ENCODE results near the gene FGD4.

FGD4 gene

GRCh38 chr12:32587581-32588495, 188.5 kb downstream of the FGD4 start:
- H3K4me3 ChIP-seq (ENCODE audit: low read length), result no peak overlapping the region
- H2AFZ ChIP-seq (ENCODE audit: low read depth, low read length), result no peak overlapping the region
- peaks cover 7% of the 10 kb centered on the region for H3K4me1 ChIP-seq (ENCODE audit: insufficient read depth, low read length)
- H3K27me3 ChIP-seq (ENCODE audit: insufficient read depth, low read length), result no peaks in the 10 kb centered on the region
- peaks cover 22% of the 10 kb centered on the region for H3K36me3 ChIP-seq (ENCODE audit: insufficient read depth, low read length)
- no peaks in the 10 kb centered on the region for H3K9me3 ChIP-seq (ENCODE audit: low read length)

GRCh38 chr12:32588604-32589003, 189.2 kb downstream of the FGD4 start:
- Histone ChIP-seq H3K4me1 (ENCODE audit: insufficient read depth, low read length) (peaks cover 2% of the 10 kb centered on the region), H3K27me3 (ENCODE audit: insufficient read depth, low read length) (no peaks in the 10 kb centered on the region), H3K9me3 (ENCODE audit: low read length) (no peaks in the 10 kb centered on the region), H3K4me3 (ENCODE audit: low read length) (no peak overlapping the region), H2AFZ (ENCODE audit: low read depth, low read length) (no peak overlapping the region), H3K36me3 (ENCODE audit: insufficient read depth, low read length) (peaks cover 26% of the 10 kb centered on the region)

- Histone ChIP-seq H3K4me1 (ENCODE audit: insufficient read depth, low read length) (peaks cover 2% of the 10 kb centered on the region), H2AFZ (ENCODE audit: low read depth, low read length) (no peak overlapping the region), H3K27me3 (ENCODE audit: insufficient read depth, low read length) (no peaks in the 10 kb centered on the region), H3K9me3 (ENCODE audit: low read length) (peaks cover 4% of the 10 kb centered on the region), H3K4me3 (ENCODE audit: low read length) (no peak overlapping the region), H3K36me3 (ENCODE audit: insufficient read depth, low read length) (peaks cover 29% of the 10 kb centered on the region)
These were observed 190.0 kb downstream of the FGD4 start for GRCh38 chr12:32589165-32589865.

GRCh38 chr12:32595251-32595650, 195.9 kb downstream of the FGD4 start:
- Histone ChIP-seq H3K9me3 (ENCODE audit: low read length) (peaks cover 6% of the 10 kb centered on the region), H3K4me3 (ENCODE audit: low read length) (no peak overlapping the region), H3K27me3 (ENCODE audit: insufficient read depth, low read length) (no peaks in the 10 kb centered on the region), H3K36me3 (ENCODE audit: insufficient read depth, low read length) (peaks cover 38% of the 10 kb centered on the region), H3K4me1 (ENCODE audit: insufficient read depth, low read length) (peaks cover 10% of the 10 kb centered on the region), H2AFZ (ENCODE audit: low read depth, low read length) (no peak overlapping the region)

- Histone ChIP-seq H2AFZ (ENCODE audit: low read depth, low read length) (no peak overlapping the region), H3K27me3 (ENCODE audit: insufficient read depth, low read length) (no peaks in the 10 kb centered on the region), H3K36me3 (ENCODE audit: insufficient read depth, low read length) (peaks cover 38% of the 10 kb centered on the region), H3K9me3 (ENCODE audit: low read length) (peaks cover 6% of the 10 kb centered on the region), H3K4me3 (ENCODE audit: low read length) (no peak overlapping the region), H3K4me1 (ENCODE audit: insufficient read depth, low read length) (peaks cover 10% of the 10 kb centered on the region)
These were observed 196.7 kb downstream of the FGD4 start for GRCh38 chr12:32596030-32596429.

GRCh38 chr12:32598688-32599087, 199.3 kb downstream of the FGD4 start:
- H2AFZ ChIP-seq (ENCODE audit: low read depth, low read length), result no peak overlapping the region
- no peaks in the 10 kb centered on the region for H3K27me3 ChIP-seq (ENCODE audit: insufficient read depth, low read length)
- H3K9me3 ChIP-seq (ENCODE audit: low read length), result peaks cover 6% of the 10 kb centered on the region
- H3K4me1 ChIP-seq (ENCODE audit: insufficient read depth, low read length), result peaks cover 9% of the 10 kb centered on the region
- H3K36me3 ChIP-seq (ENCODE audit: insufficient read depth, low read length), result peaks cover 51% of the 10 kb centered on the region
- H3K4me3 ChIP-seq (ENCODE audit: low read length), result no peak overlapping the region

GRCh38 chr12:32600681-32601080, 201.3 kb downstream of the FGD4 start:
- peaks cover 2% of the 10 kb centered on the region for H3K9me3 ChIP-seq (ENCODE audit: low read length)
- peaks cover 50% of the 10 kb centered on the region for H3K36me3 ChIP-seq (ENCODE audit: insufficient read depth, low read length)
- H3K4me3 ChIP-seq (ENCODE audit: low read length), result no peak overlapping the region
- H2AFZ ChIP-seq (ENCODE audit: low read depth, low read length), result no peak overlapping the region
- H3K27me3 ChIP-seq (ENCODE audit: insufficient read depth, low read length), result no peaks in the 10 kb centered on the region
- H3K4me1 ChIP-seq (ENCODE audit: insufficient read depth, low read length), result peaks cover 8% of the 10 kb centered on the region

- H3K27me3 ChIP-seq (ENCODE audit: insufficient read depth, low read length), result no peaks in the 10 kb centered on the region
- peaks cover 58% of the 10 kb centered on the region for H3K36me3 ChIP-seq (ENCODE audit: insufficient read depth, low read length)
- H3K4me3 ChIP-seq (ENCODE audit: low read length), result no peak overlapping the region
- no peak overlapping the region for H2AFZ ChIP-seq (ENCODE audit: low read depth, low read length)
- H3K4me1 ChIP-seq (ENCODE audit: insufficient read depth, low read length), result no peaks in the 10 kb centered on the region
- peaks cover 2% of the 10 kb centered on the region for H3K9me3 ChIP-seq (ENCODE audit: low read length)
These were observed 203.7 kb downstream of the FGD4 start for GRCh38 chr12:32603071-32603470.

- H3K36me3 ChIP-seq (ENCODE audit: insufficient read depth, low read length), result peaks cover 54% of the 10 kb centered on the region
- H3K9me3 ChIP-seq (ENCODE audit: low read length), result peaks cover under 1% of the 10 kb centered on the region
- no peaks in the 10 kb centered on the region for H3K4me1 ChIP-seq (ENCODE audit: insufficient read depth, low read length)
- H3K27me3 ChIP-seq (ENCODE audit: insufficient read depth, low read length), result no peaks in the 10 kb centered on the region
- H3K4me3 ChIP-seq (ENCODE audit: low read length), result no peak overlapping the region
- no peak overlapping the region for H2AFZ ChIP-seq (ENCODE audit: low read depth, low read length)
These were observed 204.5 kb downstream of the FGD4 start for GRCh38 chr12:32603858-32604257.

GRCh38 chr12:32604565-32604964, 205.2 kb downstream of the FGD4 start:
- no peaks in the 10 kb centered on the region for H3K9me3 ChIP-seq (ENCODE audit: low read length)
- H3K27me3 ChIP-seq (ENCODE audit: insufficient read depth, low read length), result no peaks in the 10 kb centered on the region
- H3K4me3 ChIP-seq (ENCODE audit: low read length), result no peak overlapping the region
- H3K4me1 ChIP-seq (ENCODE audit: insufficient read depth, low read length), result peaks cover 2% of the 10 kb centered on the region
- H3K36me3 ChIP-seq (ENCODE audit: insufficient read depth, low read length), result peaks cover 53% of the 10 kb centered on the region
- H2AFZ ChIP-seq (ENCODE audit: low read depth, low read length), result no peak overlapping the region

- Histone ChIP-seq H3K9me3 (ENCODE audit: low read length) (no peaks in the 10 kb centered on the region), H3K36me3 (ENCODE audit: insufficient read depth, low read length) (peaks cover 54% of the 10 kb centered on the region), H3K27me3 (ENCODE audit: insufficient read depth, low read length) (no peaks in the 10 kb centered on the region), H3K4me3 (ENCODE audit: low read length) (no peak overlapping the region), H3K4me1 (ENCODE audit: insufficient read depth, low read length) (peaks cover 3% of the 10 kb centered on the region), H2AFZ (ENCODE audit: low read depth, low read length) (no peak overlapping the region)
These were observed 206.2 kb downstream of the FGD4 start for GRCh38 chr12:32605326-32606095.

GRCh38 chr12:32606443-32606842, 207.1 kb downstream of the FGD4 start:
- Histone ChIP-seq H2AFZ (ENCODE audit: low read depth, low read length) (no peak overlapping the region), H3K4me1 (ENCODE audit: insufficient read depth, low read length) (peaks cover 3% of the 10 kb centered on the region), H3K9me3 (ENCODE audit: low read length) (no peaks in the 10 kb centered on the region), H3K27me3 (ENCODE audit: insufficient read depth, low read length) (no peaks in the 10 kb centered on the region), H3K36me3 (ENCODE audit: insufficient read depth, low read length) (peaks cover 52% of the 10 kb centered on the region), H3K4me3 (ENCODE audit: low read length) (no peak overlapping the region)

- Histone ChIP-seq H3K4me3 (ENCODE audit: low read length) (no peak overlapping the region), H3K27me3 (ENCODE audit: insufficient read depth, low read length) (no peaks in the 10 kb centered on the region), H3K9me3 (ENCODE audit: low read length) (no peaks in the 10 kb centered on the region), H3K36me3 (ENCODE audit: insufficient read depth, low read length) (peaks cover 69% of the 10 kb centered on the region), H2AFZ (ENCODE audit: low read depth, low read length) (no peak overlapping the region), H3K4me1 (ENCODE audit: insufficient read depth, low read length) (peaks cover 3% of the 10 kb centered on the region)
These were observed 210.6 kb downstream of the FGD4 start for GRCh38 chr12:32609966-32610365.

All from neuron (in vitro differentiated cells).